WTC11 (cell line): ENCODE measurements around the gene GYS2.

Experiments used
- CTCF ChIP-seq: fragments of 200-600 bp; IDR thresholded peaks from 2 replicates; pipeline ENCODE4 v1.8.0; 2022; ENCODE audit warnings: antibody characterized with exemption
- TEAD4 ChIP-seq: sonication (generic); formaldehyde crosslinking; IDR thresholded peaks from 2 replicates; pipeline ENCODE4 v1.8.0; 2022; ENCODE audit warnings: mild to moderate bottlenecking, missing genetic modification reagents
- ZNF416 ChIP-seq: fragments of 250-450 bp; sonication (Bioruptor Pico); IDR thresholded peaks from 2 replicates; pipeline ENCODE4 v1.9.0; 2021; ENCODE audit warnings: mild to moderate bottlenecking, inconsistent platforms
- TF ChIP-seq, protein P1 (sequence below): sonication (generic); formaldehyde crosslinking; IDR thresholded peaks from 2 replicates; pipeline ENCODE4 v1.8.1; 2022; ENCODE audit warnings: low read depth, missing genetic modification reagents, borderline replicate concordance

GRCh38 chr12:21614506-21614905, 9.9 kb upstream of the GYS2 start:
- TF ChIP-seq TEAD4 (CRISPR knock-in tag) (no peak), ZNF416 (CRISPR knock-in tag) (no peak), CTCF (no peak)
- TF ChIP-seq, protein P1, sequence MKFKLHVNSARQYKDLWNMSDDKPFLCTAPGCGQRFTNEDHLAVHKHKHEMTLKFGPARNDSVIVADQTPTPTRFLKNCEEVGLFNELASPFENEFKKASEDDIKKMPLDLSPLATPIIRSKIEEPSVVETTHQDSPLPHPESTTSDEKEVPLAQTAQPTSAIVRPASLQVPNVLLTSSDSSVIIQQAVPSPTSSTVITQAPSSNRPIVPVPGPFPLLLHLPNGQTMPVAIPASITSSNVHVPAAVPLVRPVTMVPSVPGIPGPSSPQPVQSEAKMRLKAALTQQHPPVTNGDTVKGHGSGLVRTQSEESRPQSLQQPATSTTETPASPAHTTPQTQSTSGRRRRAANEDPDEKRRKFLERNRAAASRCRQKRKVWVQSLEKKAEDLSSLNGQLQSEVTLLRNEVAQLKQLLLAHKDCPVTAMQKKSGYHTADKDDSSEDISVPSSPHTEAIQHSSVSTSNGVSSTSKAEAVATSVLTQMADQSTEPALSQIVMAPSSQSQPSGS, result no peak
